HCT116 (cell line): ENCODE measurements around the gene RHOD. TPM values are rescaled to one million over a fixed set of nuclear protein-coding genes. Genes with fewer than 3 reads are reported as not detected.

Source experiments
- ATAC-seq: fragments of 200-7000 bp; cut with Tn5 transposase; 2 replicates; pipeline ENCODE4 v1.9.1; 2020; ENCODE audit warnings: mild to moderate bottlenecking, moderate library complexity
- BruUV-seq: library from RNA; stranded (reverse); fragments of 400-500 nt; replicated peaks from 2 replicates; lab custom pipeline; 2021; lab: Mats Ljungman, UMichigan
- CTCF ChIA-PET: fragments of 300-600 bp; sonication (Branson Sonifier 250); formaldehyde crosslinking; loops from one replicate; lab custom pipeline; 2021; ENCODE audit warnings: antibody characterized with exemption; lab: Charles Lee
- POLR2A ChIA-PET: fragments of 300-600, 350-600 bp; sonication (Branson Sonifier 250); formaldehyde crosslinking; loops from one replicate; lab custom pipeline; 2021; ENCODE audit warnings: antibody characterized with exemption; lab: Charles Lee
- RAD21 ChIA-PET, 2 experiments: fragments of 300-600 bp; sonication (Branson Sonifier 250); formaldehyde crosslinking; loops; one replicate each; lab custom pipeline; 2023; ENCODE audit warnings: low total read pairs in 2 of 2; ENCODE audit not compliant: uncharacterized antibody in 2 of 2, unreplicated experiment in 2 of 2, low non-redundant PET in 1 of 2; lab: Charles Lee
- DNase-seq: peaks from one replicate; pipeline ENCODE4 v3.0.0-alpha.2; 2010; ENCODE audit warnings: low read depth, low spot score
- H2AFZ ChIP-seq: fragments of 200-600 bp; shearing (Covaris generic), sonication (generic); 2 replicates; pipeline ENCODE4 v1.6.1; 2017; ENCODE audit warnings: low read depth, mixed run types, mixed read lengths, antibody characterized with exemption, low read length; ENCODE audit not compliant: poor library complexity, severe bottlenecking
- H3K27ac ChIP-seq: 2 replicates; pipeline ENCODE4 v1.5.1; 2012; ENCODE audit warnings: low read depth, low read length
- H3K27me3 ChIP-seq: fragments of 200-600 bp; sonication (generic); 2 replicates; pipeline ENCODE4 v1.6.1; 2016; ENCODE audit warnings: mixed run types, low read length, mixed read lengths; ENCODE audit not compliant: insufficient read depth
- H3K36me3 ChIP-seq, 2 experiments: fragments of 200-500 bp in 1 of 2; fragments of 200-600 bp in 1 of 2; sonication (Bioruptor generic) in 1 of 2; sonication (generic) in 1 of 2; 2 replicates each; pipeline versions ENCODE4 v1.5.1 to v1.6.1; 2014 to 2016; ENCODE audit warnings: low read length in 2 of 2, inconsistent platforms in 1 of 2, mixed read lengths in 1 of 2, mixed run types in 1 of 2; ENCODE audit not compliant: insufficient read depth in 2 of 2, control insufficient read depth in 1 of 2
- H3K4me1 ChIP-seq, 2 experiments: fragments of 200-600 bp in 1 of 2; sonication (generic) in 1 of 2; 2 replicates each; pipeline versions ENCODE4 v1.5.1 to v1.6.1; 2012 to 2017; ENCODE audit warnings: low read length in 2 of 2, inconsistent platforms in 1 of 2, mild to moderate bottlenecking in 1 of 2, mixed read lengths in 1 of 2, mixed run types in 1 of 2, moderate library complexity in 1 of 2; ENCODE audit not compliant: insufficient read depth in 2 of 2, control insufficient read depth in 1 of 2
- H3K4me2 ChIP-seq: fragments of 200-600 bp; sonication (generic); 2 replicates; pipeline ENCODE4 v1.6.1; 2017; ENCODE audit warnings: mixed run types, low read length, mixed read lengths
- H3K4me3 ChIP-seq, 2 experiments: fragments of 200-600 bp in 1 of 2; sonication (generic) in 1 of 2; replicated peaks in 1 of 2; 2 replicates each; pipeline ENCODE4 v1.5.1; 2011 to 2016; ENCODE audit warnings: low read length in 2 of 2, control low read depth in 1 of 2, low read depth in 1 of 2, mild to moderate bottlenecking in 1 of 2, mixed read lengths in 1 of 2, mixed run types in 1 of 2
- H3K79me2 ChIP-seq: fragments of 200-600 bp; sonication (generic); 2 replicates; pipeline ENCODE4 v1.6.1; 2017; ENCODE audit warnings: mild to moderate bottlenecking, mixed run types, low read length, moderate library complexity, mixed read lengths; ENCODE audit not compliant: insufficient read depth
- H3K9ac ChIP-seq: fragments of 200-600 bp; sonication (generic); 2 replicates; pipeline ENCODE4 v1.6.1; 2016; ENCODE audit warnings: low read length, mixed read lengths
- H3K9me2 ChIP-seq: fragments of 200-600 bp; sonication (generic), shearing (Covaris generic); 2 replicates; pipeline ENCODE4 v1.6.1; 2017; ENCODE audit warnings: mixed run types, mild to moderate bottlenecking, moderate library complexity; ENCODE audit not compliant: insufficient read depth
- H3K9me3 ChIP-seq, 2 experiments: fragments of 200-500 bp in 1 of 2; fragments of 200-600 bp in 1 of 2; sonication (Bioruptor generic) in 1 of 2; sonication (generic) in 1 of 2; 2 replicates each; pipeline ENCODE4 v1.6.1; 2014 to 2017; ENCODE audit warnings: low read length in 2 of 2, mixed read lengths in 2 of 2, inconsistent platforms in 1 of 2, low read depth in 1 of 2, mild to moderate bottlenecking in 1 of 2, mixed run types in 1 of 2, moderate library complexity in 1 of 2; ENCODE audit not compliant: control insufficient read depth in 1 of 2, insufficient read depth in 1 of 2
- H4K20me1 ChIP-seq: fragments of 200-600 bp; sonication (generic), shearing (Covaris generic); 2 replicates; pipeline ENCODE4 v1.6.1; 2017; ENCODE audit warnings: mixed run types, mild to moderate bottlenecking, moderate library complexity; ENCODE audit not compliant: insufficient read depth
- ATF3 ChIP-seq: IDR thresholded peaks from 2 replicates; pipeline ENCODE4 v1.6.1; 2012
- CEBPB ChIP-seq: IDR thresholded peaks from 2 replicates; pipeline ENCODE4 v1.6.1; 2012; ENCODE audit warnings: low read depth
- EGR1 ChIP-seq: IDR thresholded peaks from 2 replicates; pipeline ENCODE4 v1.6.1; 2012; ENCODE audit warnings: low read depth
- EZH2phosphoT487 ChIP-seq: fragments of 200-600 bp; IDR thresholded peaks from 2 replicates; pipeline ENCODE4 v1.6.1; 2018; ENCODE audit warnings: antibody characterized with exemption, borderline replicate concordance
- FOSL1 ChIP-seq: IDR thresholded peaks from 2 replicates; pipeline ENCODE4 v1.6.1; 2012; ENCODE audit warnings: low read depth
- JUND ChIP-seq: IDR thresholded peaks from 2 replicates; pipeline ENCODE4 v1.6.1; 2012
- MAX ChIP-seq: IDR thresholded peaks from 2 replicates; pipeline ENCODE4 v1.6.1; 2012
- POLR2AphosphoS5 ChIP-seq: IDR thresholded peaks from 2 replicates; pipeline ENCODE4 v1.6.1; 2011; ENCODE audit warnings: mild to moderate bottlenecking, low read depth, low read length, moderate library complexity
- RAD21 ChIP-seq: IDR thresholded peaks from 2 replicates; pipeline ENCODE4 v1.6.1; 2012; ENCODE audit warnings: low read depth, mild to moderate bottlenecking
- SIN3A ChIP-seq: IDR thresholded peaks from 2 replicates; pipeline ENCODE4 v1.6.1; 2012; ENCODE audit warnings: low read depth
- SRF ChIP-seq: IDR thresholded peaks from 2 replicates; pipeline ENCODE4 v1.6.1; 2012; ENCODE audit warnings: low read depth
- YY1 ChIP-seq: IDR thresholded peaks from 2 replicates; pipeline ENCODE4 v1.6.1; 2011; ENCODE audit warnings: low read length, low read depth, moderate library complexity, mild to moderate bottlenecking; ENCODE audit not compliant: insufficient replicate concordance; ENCODE audit errors: extremely low read depth
- ZBTB33 ChIP-seq: IDR thresholded peaks from 2 replicates; pipeline ENCODE4 v1.6.1; 2011; ENCODE audit warnings: mild to moderate bottlenecking, low read length, moderate library complexity; ENCODE audit not compliant: insufficient replicate concordance; ENCODE audit errors: extremely low read depth
- ZNF274 ChIP-seq: fragments of 200-500 bp; sonication (Bioruptor generic); IDR thresholded peaks from 2 replicates; pipeline ENCODE4 v1.6.1; 2014; ENCODE audit warnings: mild to moderate bottlenecking, low read depth, low read length, inconsistent platforms
- intact Hi-C: fragments of 100-400 bp; cut with micrococcal nuclease; formaldehyde crosslinking; loops from 2 replicates; pipeline ENCODE4 v1.10.0; 2022
- total RNA-seq: library from RNA; stranded (reverse); gene quantifications from one replicate; pipeline ENCODE4 v1.2.1, GENCODE V29; 2021; ENCODE audit not compliant: unreplicated experiment

The RHOD gene
- total RNA-seq, 1 experiment from 2014 or later: 42.0 TPM

GRCh38 chr11:67118181-67118766 is 61.6 kb downstream of the RHOD start:
- ChIA-PET CTCF (no interaction called here), POLR2A (interaction anchor here (1.0 kb wide), 1 partner anchor 63 kb away, joined by 3 read pairs; no protein-coding TSS in a partner anchor), RAD21 (no interaction called here)
- Histone ChIP-seq H3K4me3 (no peak overlapping the region), H3K4me1 (peaks cover 7 to 16% of the 10 kb centered on the region in 2 experiments), H4K20me1 (no peaks in the 10 kb centered on the region), H3K79me2 (peaks cover 36% of the 10 kb centered on the region), H3K9me2 (no peaks in the 10 kb centered on the region), H3K4me2 (peak overlapping the region; percentile 40), H3K36me3 (peaks cover 3 to 10% of the 10 kb centered on the region in 2 experiments; a peak in 3 of 4 replicates), H3K27ac (peak overlapping the region; percentile 75; the same call in 1 of the 2 replicates), H3K9ac (no peak overlapping the region), H3K9me3 (no peaks in the 10 kb centered on the region), H3K27me3 (no peaks in the 10 kb centered on the region), H2AFZ (no peak overlapping the region)
- BruUV-seq: no TSS peak
- peak; percentile 2; the same call in 1 of the 2 replicates for ATAC-seq
- intact Hi-C loops: no loop called here
- TF ChIP-seq ZNF274 (no peak), YY1 (no peak), RAD21 (no peak), FOSL1 (no peak), MAX (no peak), SIN3A (no peak), EZH2phosphoT487 (no peak), JUND (no peak), ZBTB33 (no peak), SRF (no peak), CEBPB (no peak), EGR1 (no peak), POLR2AphosphoS5 (no peak), ATF3 (no peak)
- no peak for DNase-seq
